Activated naive CD8-positive, alpha-beta T cell treated with anti-CD3 and anti-CD28 coated beads, Interleukin-2, amount 50 U/mL, for 16 hours (primary cell): ENCODE data around the gene CDC16.
"Not testable (repeated sequence)": the region's sequence is repeated elsewhere in the genome, so short reads cannot be mapped to it uniquely, and the experiment has no call there.

Experiments
- DNase-seq: peaks from one replicate; pipeline ENCODE4 v3.0.0-alpha.2; 2020; ENCODE audit warnings: low read depth, low spot score

CDC16 gene

DNA sequence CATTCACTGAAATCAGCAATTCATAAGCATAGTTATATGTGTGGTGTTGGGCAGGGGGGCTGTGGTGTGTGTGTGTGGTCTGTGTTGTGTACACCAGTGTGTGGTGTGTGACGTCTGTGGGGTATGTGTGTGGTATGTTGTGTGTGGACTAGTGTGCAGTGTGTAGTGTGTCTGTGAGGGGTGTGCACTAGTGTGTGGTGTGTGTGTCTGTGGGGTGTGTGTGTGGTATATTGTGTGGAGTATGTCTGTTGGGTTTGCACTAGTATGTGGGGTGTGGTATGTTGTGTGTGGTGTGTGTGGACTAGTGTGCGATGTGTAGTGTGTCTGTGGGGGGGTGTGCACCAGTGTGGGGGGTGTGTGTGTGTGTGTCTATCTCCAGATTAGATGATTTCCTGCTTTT is 7.2 kb upstream of the CDC16 start:
- no peak for DNase-seq

GRCh38 chr13:114228176-114228575 is 6.5 kb upstream of the CDC16 start:
- no peak for DNase-seq

DNA sequence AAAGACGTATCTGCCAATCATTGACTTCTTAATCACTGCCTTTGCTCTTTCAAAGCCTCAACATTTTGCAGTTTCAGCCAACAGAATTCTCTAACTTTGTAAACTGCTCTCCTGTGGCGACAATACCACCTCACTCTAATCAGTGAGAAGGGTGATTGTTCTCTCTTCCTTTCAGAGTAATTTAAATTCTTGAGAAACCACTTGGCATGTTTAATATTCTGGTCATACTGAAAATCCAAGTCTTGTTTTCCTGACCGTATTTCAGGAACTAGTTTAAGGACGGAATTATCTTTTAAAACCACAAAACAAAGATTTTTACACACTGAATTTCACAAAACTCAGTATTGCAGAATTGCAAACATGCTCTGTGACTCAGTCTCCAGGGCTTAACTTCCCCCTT is 5.2 kb upstream of the CDC16 start:
- DNase-seq, result no peak

DNA sequence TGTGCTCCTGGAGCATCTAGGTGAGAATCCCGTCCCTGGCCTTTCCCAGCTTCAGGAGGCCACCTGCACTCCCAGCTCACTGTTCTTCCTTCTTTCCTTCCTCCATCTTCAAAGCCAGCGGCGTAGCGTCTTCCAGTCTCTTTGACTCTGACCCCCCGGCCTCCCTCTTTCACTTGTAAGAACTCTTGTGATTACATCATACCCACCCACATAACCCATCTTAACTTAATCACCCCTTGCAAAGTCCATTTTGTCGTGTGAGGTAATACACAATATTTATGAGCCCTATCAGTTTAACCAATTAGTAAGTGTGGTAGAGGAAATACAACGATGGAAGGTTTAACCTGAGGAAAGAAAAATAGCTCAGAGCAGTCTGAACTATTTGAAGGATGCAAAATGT is 4.6 kb upstream of the CDC16 start:
- DNase-seq, result no peak

DNA sequence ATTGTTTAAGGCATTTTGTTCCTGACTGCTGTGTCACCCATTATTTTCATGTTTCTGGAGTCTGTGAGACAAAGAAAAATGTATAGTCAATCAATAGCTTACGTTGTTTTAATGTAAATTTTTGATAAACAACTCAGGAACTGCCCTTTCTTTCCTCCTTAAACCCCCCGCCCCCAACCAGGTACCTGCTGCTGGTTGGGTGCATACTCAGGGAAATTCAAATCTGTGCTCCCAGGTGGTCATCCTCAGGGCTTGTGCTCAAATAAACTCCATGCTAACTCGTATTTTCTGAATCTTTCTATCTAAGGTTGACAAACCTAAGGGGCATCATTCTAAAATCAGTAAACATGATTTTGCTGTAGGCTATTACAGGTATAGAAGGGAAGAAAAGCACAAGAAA is 4.1 kb upstream of the CDC16 start:
- DNase-seq, result no peak

DNA sequence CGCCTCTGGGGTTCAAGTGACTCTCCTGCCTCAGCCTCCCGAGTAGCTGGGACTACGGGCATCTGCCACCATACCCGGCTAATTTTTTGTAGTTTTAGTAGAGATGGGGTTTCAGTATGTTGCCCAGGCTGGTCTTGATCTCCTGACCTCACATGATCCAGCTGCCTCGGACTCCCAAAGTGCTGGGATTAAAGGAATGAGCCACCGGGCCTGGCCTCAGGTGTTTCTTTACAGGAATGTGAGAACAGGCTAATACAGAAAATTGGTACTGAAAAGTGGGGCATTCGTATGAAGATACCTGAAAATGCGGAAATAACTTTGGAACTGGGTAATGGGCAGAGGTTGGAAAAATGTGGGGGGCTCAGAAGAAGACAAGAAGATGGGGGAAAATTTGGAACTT is 2.8 kb upstream of the CDC16 start:
- DNase-seq, result no peak

GRCh38 chr13:114234266-114234644 is 442 bp upstream of the CDC16 start:
- DNase-seq, result no peak

DNA sequence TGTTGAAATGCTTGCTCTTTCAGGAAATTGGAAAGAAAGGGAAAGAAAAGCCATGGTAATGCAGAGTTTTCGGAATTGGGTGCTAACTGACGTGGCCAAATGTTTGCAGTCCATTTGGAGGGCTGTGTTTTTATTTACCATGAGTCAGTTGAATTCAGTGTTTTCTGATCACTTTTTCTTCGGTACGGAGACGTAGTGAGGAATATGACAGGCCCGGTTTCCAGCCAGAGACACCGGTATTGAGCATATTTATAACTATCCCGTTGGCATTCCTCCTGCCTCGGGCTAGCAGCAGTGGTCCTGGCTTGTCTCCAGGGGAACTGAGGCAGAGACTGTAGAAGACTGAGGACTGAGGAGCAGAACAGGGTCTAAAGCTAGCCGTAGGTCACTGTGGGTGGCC is 1.0 kb downstream of the CDC16 start:
- DNase-seq, result no peak

DNA sequence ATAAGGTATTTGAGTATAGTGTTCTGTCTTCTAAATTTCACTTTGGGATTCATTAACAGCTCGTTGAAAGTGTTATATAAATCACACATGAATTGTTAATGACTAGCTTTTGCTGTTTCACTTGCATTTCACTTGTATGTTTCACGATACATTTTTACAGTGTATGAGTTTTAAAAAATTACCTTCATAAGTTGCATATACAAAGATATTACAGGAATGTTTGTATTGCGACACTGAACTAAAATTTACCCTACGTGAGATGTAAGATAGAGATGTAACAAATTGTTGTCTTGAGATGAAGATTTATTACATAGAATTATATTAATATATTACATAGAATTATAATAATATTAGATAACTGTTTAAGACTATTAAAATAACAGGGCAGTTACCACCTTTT is 1.5 kb downstream of the CDC16 start:
- DNase-seq, result no peak

DNA sequence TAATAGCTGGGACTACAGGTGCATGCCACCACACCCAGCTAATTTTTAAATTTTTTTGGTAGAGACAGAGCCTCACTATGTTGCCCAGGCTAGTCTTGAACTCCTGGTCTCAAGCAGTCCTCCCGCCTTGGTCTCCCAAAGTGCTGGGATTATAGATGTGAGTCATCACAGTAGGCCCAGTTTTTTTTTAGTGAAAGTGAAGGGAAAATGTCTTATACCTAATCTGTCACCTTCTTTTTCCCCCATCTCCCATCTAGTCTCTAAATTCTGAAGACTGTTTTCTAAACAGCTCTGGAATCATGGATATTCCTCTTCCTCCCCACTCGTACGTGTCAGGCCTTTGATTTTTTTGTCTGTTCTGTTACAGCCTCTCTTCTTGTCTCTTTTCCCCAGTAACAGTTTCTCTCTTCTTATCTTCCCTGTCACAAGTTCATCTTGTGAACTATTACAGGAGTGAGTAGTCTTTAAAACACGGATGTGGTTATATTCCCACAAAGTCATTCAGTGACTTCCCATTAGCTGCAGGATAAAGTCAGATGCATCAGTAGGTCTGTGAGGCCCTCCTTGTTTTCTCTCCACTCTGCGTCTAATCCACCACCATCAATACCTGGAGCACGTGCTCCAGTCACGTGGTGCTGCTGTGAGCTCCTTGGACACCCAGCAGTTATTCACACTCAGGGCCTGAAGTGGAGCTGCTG is 2.9 kb downstream of the CDC16 start:
- no peak for DNase-seq

DNA sequence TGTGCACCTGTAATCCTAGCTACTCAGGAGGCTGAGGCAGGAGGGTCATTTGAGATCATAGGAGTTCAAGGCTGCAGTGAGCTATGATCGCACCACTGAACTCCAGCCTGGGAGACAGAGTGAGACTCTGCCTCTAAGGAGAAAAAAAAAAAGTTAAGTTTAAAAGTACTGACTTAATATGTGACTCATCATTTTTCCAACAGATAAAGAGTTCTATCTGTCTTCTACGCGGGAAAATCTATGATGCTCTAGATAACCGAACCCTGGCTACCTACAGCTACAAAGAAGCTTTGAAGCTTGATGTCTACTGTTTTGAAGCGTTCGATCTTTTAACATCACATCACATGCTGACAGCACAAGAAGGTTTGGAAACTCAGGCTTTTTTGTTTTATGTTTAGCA is 7.2 kb downstream of the CDC16 start:
- DNase-seq, result no peak

- no peak for DNase-seq
These were observed 9.3 kb downstream of the CDC16 start for GRCh38 chr13:114243971-114244370.

DNA sequence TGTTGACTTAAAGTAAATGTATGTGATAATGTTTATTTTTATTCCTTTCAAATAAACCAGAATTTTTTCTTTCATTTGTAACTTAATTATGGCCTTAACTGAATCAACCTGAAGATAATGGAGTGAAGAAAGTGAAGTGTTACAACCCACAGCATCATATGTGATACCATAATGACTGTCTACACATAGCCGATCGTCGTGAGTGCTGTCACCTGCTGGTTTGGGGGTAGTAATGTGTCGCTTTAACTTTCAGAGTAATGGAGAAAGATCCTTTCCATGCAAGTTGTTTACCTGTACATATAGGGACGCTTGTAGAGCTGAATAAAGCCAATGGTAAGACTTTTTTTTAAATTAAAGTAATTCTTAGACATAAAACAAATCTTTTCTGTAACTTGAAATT is 9.9 kb downstream of the CDC16 start:
- no peak for DNase-seq

DNA sequence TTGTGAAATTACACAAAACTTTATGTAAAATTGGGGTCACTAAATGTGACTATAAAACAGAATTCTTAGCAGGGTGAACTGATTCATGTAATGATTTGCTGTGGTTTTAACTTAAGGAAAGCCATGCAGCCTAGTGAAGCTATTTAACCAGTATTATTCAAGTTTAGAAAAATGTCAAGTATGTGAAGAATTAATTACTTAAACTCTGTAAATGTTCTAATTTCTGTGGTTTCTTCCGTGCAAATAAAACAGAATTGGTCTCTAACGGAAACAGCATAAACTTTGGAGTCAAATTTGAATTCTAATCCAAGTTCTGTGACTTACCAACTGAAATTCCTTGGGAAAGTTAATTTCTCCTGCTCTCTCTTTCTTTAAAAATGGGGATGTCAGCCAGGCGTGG is 13.3 kb downstream of the CDC16 start:
- DNase-seq, result no peak

DNA sequence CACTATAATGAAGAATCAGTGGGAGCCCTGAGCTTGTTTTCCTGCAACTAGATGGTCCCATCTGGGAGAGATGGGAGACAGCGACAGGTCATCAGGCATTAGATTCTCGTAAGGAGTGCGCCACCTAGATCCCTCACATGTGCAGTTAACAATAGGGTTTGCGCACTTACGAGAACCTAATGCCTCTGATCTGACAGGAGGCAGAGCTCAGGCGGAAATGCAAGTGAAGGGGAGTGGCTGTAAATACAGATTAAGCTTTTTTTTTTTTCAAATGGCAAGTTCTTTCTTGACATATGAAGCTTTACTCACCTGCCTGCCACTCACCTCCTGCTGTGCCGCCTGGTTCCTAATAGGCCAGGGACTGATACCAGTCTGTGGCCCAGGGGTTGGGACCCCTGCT is 14.4 kb downstream of the CDC16 start:
- DNase-seq, result no peak

- not testable (repeated sequence) for DNase-seq
These were observed 17.1 kb downstream of the CDC16 start for GRCh38 chr13:114251639-114252440.

- no peak for DNase-seq
These were observed 21.9 kb downstream of the CDC16 start for GRCh38 chr13:114256547-114256946.

- DNase-seq, result no peak
These were observed 22.3 kb downstream of the CDC16 start for GRCh38 chr13:114257014-114257413.

GRCh38 chr13:114258589-114258988 is 23.9 kb downstream of the CDC16 start:
- no peak for DNase-seq

GRCh38 chr13:114259374-114259773 is 24.7 kb downstream of the CDC16 start:
- DNase-seq, result no peak

- no peak for DNase-seq
These were observed 25.3 kb downstream of the CDC16 start for GRCh38 chr13:114259974-114260373.

GRCh38 chr13:114260814-114261213 is 26.1 kb downstream of the CDC16 start:
- no peak for DNase-seq

DNA sequence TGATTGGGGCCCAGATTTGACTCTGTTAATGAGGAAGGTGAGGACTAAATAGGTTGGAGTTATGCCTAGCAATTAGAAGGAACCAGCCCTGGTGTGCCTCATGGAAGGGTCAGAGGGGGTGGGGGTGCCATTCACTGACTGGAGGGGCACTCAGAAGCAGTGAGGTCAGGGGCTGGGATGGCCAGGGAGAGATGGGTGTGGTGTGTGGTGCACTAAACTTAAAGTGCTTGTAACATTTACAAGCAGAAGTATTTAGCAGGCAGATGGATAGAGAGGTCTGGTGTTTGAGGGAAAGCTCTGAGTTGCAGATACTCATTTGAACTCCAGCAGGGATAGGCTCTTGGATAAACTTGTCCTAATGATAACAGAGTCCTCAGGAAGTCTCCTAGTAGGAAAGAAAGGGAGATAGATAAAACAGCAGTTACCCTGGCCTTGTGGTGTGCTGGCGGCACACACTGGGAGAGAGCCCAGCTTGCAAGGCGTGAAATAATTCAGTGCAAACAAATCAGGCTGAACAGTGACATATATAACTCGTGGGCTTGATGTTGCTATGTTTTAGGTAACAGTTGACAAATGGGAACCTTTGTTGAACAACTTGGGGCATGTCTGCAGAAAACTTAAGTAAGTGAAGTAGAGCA is 26.8 kb downstream of the CDC16 start:
- DNase-seq, result no peak
